ENCODE measurements around the gene IL25. TPM values are rescaled to one million over a fixed set of nuclear protein-coding genes. Genes with fewer than 3 reads are reported as not detected.
"Not testable (repeated sequence)": the region's sequence is repeated elsewhere in the genome, so short reads cannot be mapped to it uniquely, and the experiment has no call there.

IL25 gene
- total RNA-seq, 1 experiment from 2014 or later, result not detected

- no peak overlapping the region for H3K4me2 ChIP-seq
- no peak overlapping the region for H3K27ac ChIP-seq
- TF ChIP-seq EZH2 (IDR thresholded peaks at IDR 0.05; ENCODE audit: low read depth), result no peak
- no peak for TF ChIP-seq CTCF (conservative IDR thresholded peaks at IDR 0.05)
- H3K4me3 ChIP-seq, result no peak overlapping the region
- no peaks in the 10 kb centered on the region for H3K27me3 ChIP-seq (ENCODE audit: insufficient read depth, low read depth)
- peaks cover 27% of the 10 kb centered on the region; the same call in 1 of the 2 replicates for H3F3A ChIP-seq (ENCODE audit: insufficient read depth, low read depth)
- no peak overlapping the region for H2AFZ ChIP-seq
- H3K79me2 ChIP-seq (ENCODE audit: low read depth), result peaks cover 24% of the 10 kb centered on the region
- peaks cover 15% of the 10 kb centered on the region for H3K4me1 ChIP-seq (replicated peaks; ENCODE audit: insufficient read depth)
- no TSS peak for BruUV-seq (replicated peaks)
- no peaks in the 10 kb centered on the region for H3K9me2 ChIP-seq (ENCODE audit: insufficient read depth)
- DNase-seq, result no peak
- no peaks in the 10 kb centered on the region for H4K20me1 ChIP-seq (ENCODE audit: insufficient read depth)
- ChIA-PET POLR2A (ENCODE audit: unreplicated experiment) (no interaction called here), CTCF (no interaction called here)
- peaks cover 20% of the 10 kb centered on the region; the same call in 1 of the 2 replicates for H3K36me3 ChIP-seq (ENCODE audit: low read depth)
- no peaks in the 10 kb centered on the region for H3K9me3 ChIP-seq (ENCODE audit: insufficient read depth, low read depth)
- intact Hi-C loops (cut with micrococcal nuclease; ENCODE audit: unreplicated experiment), result loop anchor here (5.0 kb wide), 2 partner anchors 142 to 232 kb away; partner anchors contain the start of genes NGDN and THTPA
Observed at GRCh38 chr14:23324993-23325392, 47.6 kb upstream of the IL25 start.

GRCh38 chr14:23325746-23326145 is 46.9 kb upstream of the IL25 start:
- H3K4me2 ChIP-seq; BruUV-seq (replicated peaks); DNase-seq; H3K27me3 ChIP-seq (ENCODE audit: insufficient read depth, low read depth); H3K4me3 ChIP-seq; H3K9me3 ChIP-seq (ENCODE audit: insufficient read depth, low read depth); H3K9me2 ChIP-seq (ENCODE audit: insufficient read depth); H3K4me1 ChIP-seq (replicated peaks; ENCODE audit: insufficient read depth); H4K20me1 ChIP-seq (ENCODE audit: insufficient read depth); H3K27ac ChIP-seq; H2AFZ ChIP-seq: not testable (repeated sequence)
- POLR2A ChIA-PET (ENCODE audit: unreplicated experiment), result interaction anchor here (0.7 kb wide), 1 partner anchor 232 kb away, joined by 9 read pairs; no protein-coding TSS in a partner anchor
- CTCF ChIA-PET, result interaction anchor here (0.7 kb wide), 1 partner anchor 54 kb away, joined by 3 read pairs; no protein-coding TSS in a partner anchor
- Histone ChIP-seq H3K79me2 (ENCODE audit: low read depth) (peaks cover 24% of the 10 kb centered on the region), H3F3A (ENCODE audit: insufficient read depth, low read depth) (peaks cover 24% of the 10 kb centered on the region; the same call in 1 of the 2 replicates), H3K36me3 (ENCODE audit: low read depth) (peaks cover 20% of the 10 kb centered on the region; the same call in 1 of the 2 replicates)
- intact Hi-C loops (cut with micrococcal nuclease; ENCODE audit: unreplicated experiment), result loop anchor here (5.0 kb wide), 1 partner anchor 232 kb away; the partner anchor contains the start of gene THTPA

- Histone ChIP-seq H3K9me3 (ENCODE audit: insufficient read depth, low read depth) (no peaks in the 10 kb centered on the region), H3K79me2 (ENCODE audit: low read depth) (peaks cover 24% of the 10 kb centered on the region), H3K27me3 (ENCODE audit: insufficient read depth, low read depth) (0 out of 2 replicates have a peak, but pooled peaks cover 5% of the 10 kb centered on the region), H3K9me2 (ENCODE audit: insufficient read depth) (no peaks in the 10 kb centered on the region), H2AFZ (no peak overlapping the region), H4K20me1 (ENCODE audit: insufficient read depth) (no peaks in the 10 kb centered on the region), H3K4me1 (replicated peaks; ENCODE audit: insufficient read depth) (peaks cover 9% of the 10 kb centered on the region), H3K36me3 (ENCODE audit: low read depth) (peaks cover 20% of the 10 kb centered on the region; the same call in 1 of the 2 replicates), H3F3A (ENCODE audit: insufficient read depth, low read depth) (peaks cover 24% of the 10 kb centered on the region; the same call in 1 of the 2 replicates), H3K4me3 (no peak overlapping the region), H3K4me2 (no peak overlapping the region), H3K27ac (no peak overlapping the region)
- TF ChIP-seq EZH2 (IDR thresholded peaks at IDR 0.05; ENCODE audit: low read depth) (no peak), CTCF (conservative IDR thresholded peaks at IDR 0.05) (no peak)
- BruUV-seq (replicated peaks), result no TSS peak
- intact Hi-C loops (cut with micrococcal nuclease; ENCODE audit: unreplicated experiment), result loop anchor here (5.0 kb wide), 1 partner anchor 231 kb away; the partner anchor contains the start of gene THTPA
- ChIA-PET POLR2A (ENCODE audit: unreplicated experiment) (interaction anchor here (0.6 to 0.7 kb wide), 3 partner anchors 231 to 788 kb away, joined by 3 to 9 read pairs (median 4); partner anchors contain the start of genes DCAF11 and NRL), CTCF (interaction anchor here (0.5 to 0.6 kb wide), 2 partner anchors 9 to 152 kb away, joined by 3 to 9 read pairs; no protein-coding TSS in a partner anchor)
- no peak for DNase-seq
Observed at GRCh38 chr14:23326491-23327332, 45.9 kb upstream of the IL25 start.
